ENCODE measurements around the gene ELAVL4. TPM values are rescaled to one million over a fixed set of nuclear protein-coding genes. Genes with fewer than 3 reads are reported as not detected.

ELAVL4 gene
- total RNA-seq, 1 experiment from 2014 or later = 0.50 TPM

- TF ChIP-seq ATF6 (CRISPR knock-in tag; IDR thresholded peaks at IDR 0.05) (no peak), ZNF423 (CRISPR knock-in tag; IDR thresholded peaks at IDR 0.05) (no peak), CREM (CRISPR knock-in tag; IDR thresholded peaks at IDR 0.05) (no peak)
These were observed 135.2 kb downstream of the ELAVL4 start (continued) for GRCh38 chr1:50243939-50244338.

DNA sequence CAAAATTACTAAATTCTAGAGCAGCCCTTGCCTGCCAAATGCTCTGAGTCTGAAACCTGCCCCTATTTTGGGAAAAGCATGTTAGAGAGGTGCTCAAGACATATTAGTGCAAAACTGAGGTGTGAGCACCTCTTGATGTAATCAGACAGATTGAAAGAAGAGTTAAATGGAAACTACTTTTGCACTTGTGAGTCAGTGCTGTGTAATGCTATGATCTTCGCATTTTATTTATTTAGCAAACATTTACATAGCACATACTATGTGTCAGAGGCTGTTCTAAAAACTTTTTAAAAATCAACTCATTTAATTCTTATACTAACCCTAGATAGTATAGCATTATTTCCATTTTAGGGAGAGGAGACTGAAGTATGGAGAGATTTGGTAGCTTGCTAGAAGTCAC, 138.1 kb downstream of the ELAVL4 start:
- TF ChIP-seq NR1H2 (CRISPR knock-in tag; IDR thresholded peaks at IDR 0.05) (no peak), MLX (CRISPR knock-in tag; IDR thresholded peaks at IDR 0.05) (no peak), ATF2 (CRISPR knock-in tag; IDR thresholded peaks at IDR 0.05; ENCODE audit: borderline replicate concordance, low read depth) (no peak), IRF1 (CRISPR knock-in tag; IDR thresholded peaks at IDR 0.05) (no peak), TP53 (CRISPR knock-in tag; IDR thresholded peaks at IDR 0.05) (no peak), OVOL2 (CRISPR knock-in tag; IDR thresholded peaks at IDR 0.05; ENCODE audit: borderline replicate concordance) (no peak), USF2 (CRISPR knock-in tag; IDR thresholded peaks at IDR 0.05) (no peak), ETV6 (CRISPR knock-in tag; IDR thresholded peaks at IDR 0.05) (no peak), GRHL2 (CRISPR knock-in tag; IDR thresholded peaks at IDR 0.05; ENCODE audit: insufficient replicate concordance, severe bottlenecking) (no peak), ZNF416 (CRISPR knock-in tag; IDR thresholded peaks at IDR 0.05) (no peak), CBFB (CRISPR knock-in tag; IDR thresholded peaks at IDR 0.05; ENCODE audit: low read depth) (no peak), ZBTB21 (CRISPR knock-in tag; IDR thresholded peaks at IDR 0.05; ENCODE audit: borderline replicate concordance) (no peak), RORB (CRISPR knock-in tag; IDR thresholded peaks at IDR 0.05) (no peak), JAZF1 (CRISPR knock-in tag; IDR thresholded peaks at IDR 0.05) (no peak)
- TF ChIP-seq, protein P1, sequence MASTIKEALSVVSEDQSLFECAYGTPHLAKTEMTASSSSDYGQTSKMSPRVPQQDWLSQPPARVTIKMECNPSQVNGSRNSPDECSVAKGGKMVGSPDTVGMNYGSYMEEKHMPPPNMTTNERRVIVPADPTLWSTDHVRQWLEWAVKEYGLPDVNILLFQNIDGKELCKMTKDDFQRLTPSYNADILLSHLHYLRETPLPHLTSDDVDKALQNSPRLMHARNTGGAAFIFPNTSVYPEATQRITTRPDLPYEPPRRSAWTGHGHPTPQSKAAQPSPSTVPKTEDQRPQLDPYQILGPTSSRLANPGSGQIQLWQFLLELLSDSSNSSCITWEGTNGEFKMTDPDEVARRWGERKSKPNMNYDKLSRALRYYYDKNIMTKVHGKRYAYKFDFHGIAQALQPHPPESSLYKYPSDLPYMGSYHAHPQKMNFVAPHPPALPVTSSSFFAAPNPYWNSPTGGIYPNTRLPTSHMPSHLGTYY (CRISPR knock-in tag; IDR thresholded peaks at IDR 0.05) = no peak
- TF ChIP-seq, protein P2, sequence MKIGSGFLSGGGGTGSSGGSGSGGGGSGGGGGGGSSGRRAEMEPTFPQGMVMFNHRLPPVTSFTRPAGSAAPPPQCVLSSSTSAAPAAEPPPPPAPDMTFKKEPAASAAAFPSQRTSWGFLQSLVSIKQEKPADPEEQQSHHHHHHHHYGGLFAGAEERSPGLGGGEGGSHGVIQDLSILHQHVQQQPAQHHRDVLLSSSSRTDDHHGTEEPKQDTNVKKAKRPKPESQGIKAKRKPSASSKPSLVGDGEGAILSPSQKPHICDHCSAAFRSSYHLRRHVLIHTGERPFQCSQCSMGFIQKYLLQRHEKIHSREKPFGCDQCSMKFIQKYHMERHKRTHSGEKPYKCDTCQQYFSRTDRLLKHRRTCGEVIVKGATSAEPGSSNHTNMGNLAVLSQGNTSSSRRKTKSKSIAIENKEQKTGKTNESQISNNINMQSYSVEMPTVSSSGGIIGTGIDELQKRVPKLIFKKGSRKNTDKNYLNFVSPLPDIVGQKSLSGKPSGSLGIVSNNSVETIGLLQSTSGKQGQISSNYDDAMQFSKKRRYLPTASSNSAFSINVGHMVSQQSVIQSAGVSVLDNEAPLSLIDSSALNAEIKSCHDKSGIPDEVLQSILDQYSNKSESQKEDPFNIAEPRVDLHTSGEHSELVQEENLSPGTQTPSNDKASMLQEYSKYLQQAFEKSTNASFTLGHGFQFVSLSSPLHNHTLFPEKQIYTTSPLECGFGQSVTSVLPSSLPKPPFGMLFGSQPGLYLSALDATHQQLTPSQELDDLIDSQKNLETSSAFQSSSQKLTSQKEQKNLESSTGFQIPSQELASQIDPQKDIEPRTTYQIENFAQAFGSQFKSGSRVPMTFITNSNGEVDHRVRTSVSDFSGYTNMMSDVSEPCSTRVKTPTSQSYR (CRISPR knock-in tag; IDR thresholded peaks at IDR 0.05) = no peak
- TF ChIP-seq, protein P3, sequence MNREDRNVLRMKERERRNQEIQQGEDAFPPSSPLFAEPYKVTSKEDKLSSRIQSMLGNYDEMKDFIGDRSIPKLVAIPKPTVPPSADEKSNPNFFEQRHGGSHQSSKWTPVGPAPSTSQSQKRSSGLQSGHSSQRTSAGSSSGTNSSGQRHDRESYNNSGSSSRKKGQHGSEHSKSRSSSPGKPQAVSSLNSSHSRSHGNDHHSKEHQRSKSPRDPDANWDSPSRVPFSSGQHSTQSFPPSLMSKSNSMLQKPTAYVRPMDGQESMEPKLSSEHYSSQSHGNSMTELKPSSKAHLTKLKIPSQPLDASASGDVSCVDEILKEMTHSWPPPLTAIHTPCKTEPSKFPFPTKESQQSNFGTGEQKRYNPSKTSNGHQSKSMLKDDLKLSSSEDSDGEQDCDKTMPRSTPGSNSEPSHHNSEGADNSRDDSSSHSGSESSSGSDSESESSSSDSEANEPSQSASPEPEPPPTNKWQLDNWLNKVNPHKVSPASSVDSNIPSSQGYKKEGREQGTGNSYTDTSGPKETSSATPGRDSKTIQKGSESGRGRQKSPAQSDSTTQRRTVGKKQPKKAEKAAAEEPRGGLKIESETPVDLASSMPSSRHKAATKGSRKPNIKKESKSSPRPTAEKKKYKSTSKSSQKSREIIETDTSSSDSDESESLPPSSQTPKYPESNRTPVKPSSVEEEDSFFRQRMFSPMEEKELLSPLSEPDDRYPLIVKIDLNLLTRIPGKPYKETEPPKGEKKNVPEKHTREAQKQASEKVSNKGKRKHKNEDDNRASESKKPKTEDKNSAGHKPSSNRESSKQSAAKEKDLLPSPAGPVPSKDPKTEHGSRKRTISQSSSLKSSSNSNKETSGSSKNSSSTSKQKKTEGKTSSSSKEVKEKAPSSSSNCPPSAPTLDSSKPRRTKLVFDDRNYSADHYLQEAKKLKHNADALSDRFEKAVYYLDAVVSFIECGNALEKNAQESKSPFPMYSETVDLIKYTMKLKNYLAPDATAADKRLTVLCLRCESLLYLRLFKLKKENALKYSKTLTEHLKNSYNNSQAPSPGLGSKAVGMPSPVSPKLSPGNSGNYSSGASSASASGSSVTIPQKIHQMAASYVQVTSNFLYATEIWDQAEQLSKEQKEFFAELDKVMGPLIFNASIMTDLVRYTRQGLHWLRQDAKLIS (CRISPR knock-in tag; IDR thresholded peaks at IDR 0.05; ENCODE audit: borderline replicate concordance) = no peak
- TF ChIP-seq, protein P4, sequence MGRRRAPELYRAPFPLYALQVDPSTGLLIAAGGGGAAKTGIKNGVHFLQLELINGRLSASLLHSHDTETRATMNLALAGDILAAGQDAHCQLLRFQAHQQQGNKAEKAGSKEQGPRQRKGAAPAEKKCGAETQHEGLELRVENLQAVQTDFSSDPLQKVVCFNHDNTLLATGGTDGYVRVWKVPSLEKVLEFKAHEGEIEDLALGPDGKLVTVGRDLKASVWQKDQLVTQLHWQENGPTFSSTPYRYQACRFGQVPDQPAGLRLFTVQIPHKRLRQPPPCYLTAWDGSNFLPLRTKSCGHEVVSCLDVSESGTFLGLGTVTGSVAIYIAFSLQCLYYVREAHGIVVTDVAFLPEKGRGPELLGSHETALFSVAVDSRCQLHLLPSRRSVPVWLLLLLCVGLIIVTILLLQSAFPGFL (CRISPR knock-in tag; IDR thresholded peaks at IDR 0.05; ENCODE audit: borderline replicate concordance) = no peak
- Mint-ChIP-seq H3K27me3 (ENCODE audit: low read depth) (peaks cover 6% of the 10 kb centered on the region), H3K36me3 (no peaks in the 10 kb centered on the region), H3K27ac (no peak overlapping the region), H3K4me1 (peaks cover 5% of the 10 kb centered on the region), H3K4me3 (no peak overlapping the region), H3K9me3 (no peaks in the 10 kb centered on the region; the same call in 1 of the 2 replicates)
- ChIA-PET POLR2A (interaction anchor here (0.6 kb wide), 1 partner anchor 264 kb away, joined by 4 read pairs; no protein-coding TSS in a partner anchor), CTCF (interaction anchor here (1.5 kb wide), 1 partner anchor 25 kb away, joined by 5 read pairs; no protein-coding TSS in a partner anchor)
- ATAC-seq (no peak), DNase-seq (ENCODE audit: low spot score) (no peak)
